CD4-positive, alpha-beta T cell treated with Interleukin-15 for 1 hour (primary cell): ENCODE measurements around the gene PMM1.

ENCODE experiments used
- DNase-seq: peaks from one replicate; pipeline ENCODE4 v3.0.0-alpha.2; 2020

The PMM1 gene

DNA sequence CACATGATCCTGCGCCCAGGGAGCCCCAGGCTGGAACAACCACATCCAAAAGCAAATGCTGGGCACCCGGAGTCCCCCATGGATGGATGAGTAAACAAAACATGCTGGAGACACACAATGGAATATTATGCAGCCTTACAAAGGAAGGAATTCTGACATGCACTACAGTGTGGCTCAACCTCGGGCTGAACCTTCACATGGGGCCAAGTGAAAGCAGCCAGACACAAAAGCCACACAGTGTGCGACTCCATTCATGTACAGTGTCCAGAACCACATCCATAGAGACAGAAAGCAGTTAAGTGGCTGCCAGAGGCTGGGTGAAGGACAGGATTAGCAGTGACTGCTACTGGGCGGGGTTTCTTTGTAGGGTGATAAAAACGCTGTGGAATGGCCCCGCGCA lies 55.4 kb downstream of the PMM1 start:
- no peak for DNase-seq

DNA sequence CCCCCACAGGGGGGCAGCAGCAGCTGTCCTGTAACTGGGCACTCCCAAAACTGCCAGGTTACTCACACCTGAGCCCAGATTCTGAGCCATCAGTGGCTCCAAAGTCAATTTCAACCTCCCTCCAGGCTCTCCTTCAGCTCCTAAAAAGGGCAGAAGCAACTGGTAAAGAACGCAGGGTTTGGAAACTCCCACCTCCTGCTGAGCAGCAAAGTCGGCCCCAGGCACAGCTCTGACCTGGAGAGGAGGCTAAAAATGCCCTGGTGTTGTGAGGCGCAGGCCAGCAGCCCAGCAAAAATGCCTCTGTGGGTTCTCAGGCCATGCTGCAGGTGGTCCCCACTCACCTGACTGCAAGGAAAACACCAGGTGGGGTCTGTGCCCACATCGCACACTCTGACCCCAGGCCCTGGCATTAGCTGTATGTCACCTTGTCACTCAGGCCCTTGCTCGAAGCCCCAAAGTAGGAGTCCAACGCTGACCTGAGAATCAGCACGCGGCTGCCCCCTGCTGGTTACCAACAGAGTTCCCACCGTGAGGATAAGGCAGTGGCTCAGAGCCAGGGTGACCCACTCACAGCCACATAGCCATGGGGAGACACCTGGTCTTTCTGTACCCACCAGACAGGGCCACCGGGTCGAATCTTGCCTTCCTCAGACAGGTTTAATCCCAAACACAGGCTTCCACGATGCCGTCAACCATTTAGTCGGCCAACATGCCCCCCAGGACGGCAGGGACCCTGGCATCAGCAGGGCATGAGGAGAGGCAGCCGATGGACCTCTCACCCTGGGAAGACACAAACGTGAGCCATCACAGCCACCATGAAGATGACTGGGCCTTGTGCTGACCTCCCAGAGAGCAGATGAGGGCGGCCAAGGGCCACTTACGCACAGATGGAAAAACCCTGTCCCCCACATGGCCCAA lies 56.5 kb downstream of the PMM1 start:
- peak; percentile 61 for DNase-seq

DNA sequence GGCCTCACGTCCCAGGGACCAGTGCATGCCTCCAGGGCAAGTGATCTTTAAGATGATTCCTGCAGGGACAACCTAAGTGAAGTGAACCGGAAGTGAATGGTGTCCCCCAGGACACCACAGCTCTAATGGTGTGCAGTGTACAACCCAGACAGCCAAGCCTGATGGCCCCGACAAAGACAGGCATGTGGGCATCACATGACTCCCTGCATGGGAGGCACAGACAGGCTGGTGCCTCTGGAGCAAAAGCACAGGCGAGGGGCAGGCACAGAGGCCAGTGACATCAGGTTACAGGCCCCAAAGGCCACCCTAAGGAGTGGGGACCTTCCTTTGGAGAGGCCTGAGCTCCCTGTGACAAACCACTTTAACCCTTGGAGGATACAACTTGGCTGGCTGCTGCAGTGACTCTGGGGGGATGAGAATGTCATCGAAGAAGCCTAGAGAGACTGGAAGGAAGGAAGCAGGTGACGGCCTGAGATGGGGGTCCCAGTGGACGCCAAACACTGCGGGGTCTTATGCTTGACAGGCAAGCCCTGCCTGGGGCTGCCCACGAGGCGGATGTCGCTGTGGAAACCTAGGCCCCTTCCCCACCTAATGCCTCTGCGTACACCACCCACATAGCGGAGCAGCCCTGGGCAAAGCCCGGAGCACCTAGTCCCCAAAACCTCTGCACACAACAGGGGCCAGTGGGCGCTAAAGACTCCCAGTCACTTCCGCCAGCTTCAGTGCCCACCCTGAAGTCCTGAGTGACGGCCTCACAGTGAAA lies 57.7 kb downstream of the PMM1 start:
- DNase-seq, result no peak

DNA sequence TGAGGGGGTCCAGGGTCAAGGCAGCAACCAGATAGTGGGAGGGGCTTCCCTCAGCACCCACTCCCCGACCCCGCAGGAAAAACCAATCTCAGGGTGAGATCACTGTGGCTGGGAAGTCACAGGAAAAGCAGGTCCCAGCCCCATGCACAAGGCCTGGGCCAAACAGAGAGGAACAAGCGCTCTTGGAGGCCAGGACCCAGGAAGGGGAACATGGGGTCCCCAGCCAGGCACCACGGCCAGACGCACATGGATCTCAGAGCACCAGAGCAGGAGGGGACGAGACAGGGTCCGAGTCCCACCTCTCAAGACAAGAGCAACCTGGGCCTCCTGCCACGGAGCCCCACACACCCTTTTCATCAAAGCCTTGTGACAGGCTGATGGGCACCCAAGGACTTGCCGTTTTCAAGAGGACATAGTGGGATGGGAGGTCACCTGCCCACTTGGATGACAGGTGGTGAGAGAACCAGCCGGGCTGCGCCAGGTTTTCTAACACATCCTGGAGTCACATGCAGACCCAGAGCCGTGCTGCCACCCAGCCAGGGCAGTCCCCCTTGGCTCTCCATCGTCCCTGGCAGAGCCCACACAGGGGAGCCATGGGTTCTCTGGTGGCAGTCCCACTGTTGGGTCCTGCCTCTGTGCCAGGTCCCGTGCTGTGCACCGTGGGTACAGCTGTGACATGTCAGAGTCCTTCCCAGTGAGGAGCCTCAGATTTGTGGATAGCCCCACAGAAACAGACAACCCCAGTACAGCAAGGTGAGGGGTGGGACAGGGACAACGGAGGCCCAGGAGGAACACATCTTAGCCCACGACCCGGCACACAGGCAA lies 58.5 kb downstream of the PMM1 start:
- DNase-seq, result no peak

DNA sequence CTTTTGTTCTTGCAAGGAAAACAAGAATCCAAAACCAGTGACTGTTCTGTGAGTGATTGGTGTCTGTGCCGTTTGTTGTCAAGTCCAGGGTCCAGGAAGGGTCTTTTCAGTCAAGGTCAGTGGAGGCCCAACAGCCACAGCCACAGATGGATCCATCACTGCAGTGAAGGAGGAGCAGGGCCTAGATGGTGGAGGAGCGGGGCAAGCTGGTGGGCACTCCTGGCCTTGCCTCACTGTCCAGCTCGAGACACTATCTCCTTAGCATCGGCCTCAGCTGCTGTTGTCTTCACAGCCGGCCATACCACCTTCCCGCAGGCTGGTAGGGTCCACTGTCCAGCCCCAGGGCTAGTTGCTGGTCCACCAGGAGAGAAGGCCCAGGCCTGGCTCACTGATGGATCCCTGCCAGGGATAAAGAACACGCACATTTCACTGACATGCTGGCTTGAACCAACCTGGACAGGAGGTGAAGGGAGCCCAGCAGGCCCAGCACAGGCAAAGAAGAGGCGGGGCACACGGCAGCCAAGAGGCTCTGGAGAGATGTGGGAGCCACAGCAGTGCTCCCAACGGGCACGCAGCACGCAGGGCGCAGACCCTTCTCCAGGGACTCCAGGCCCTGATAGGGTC lies 60.6 kb downstream of the PMM1 start:
- no peak for DNase-seq

DNA sequence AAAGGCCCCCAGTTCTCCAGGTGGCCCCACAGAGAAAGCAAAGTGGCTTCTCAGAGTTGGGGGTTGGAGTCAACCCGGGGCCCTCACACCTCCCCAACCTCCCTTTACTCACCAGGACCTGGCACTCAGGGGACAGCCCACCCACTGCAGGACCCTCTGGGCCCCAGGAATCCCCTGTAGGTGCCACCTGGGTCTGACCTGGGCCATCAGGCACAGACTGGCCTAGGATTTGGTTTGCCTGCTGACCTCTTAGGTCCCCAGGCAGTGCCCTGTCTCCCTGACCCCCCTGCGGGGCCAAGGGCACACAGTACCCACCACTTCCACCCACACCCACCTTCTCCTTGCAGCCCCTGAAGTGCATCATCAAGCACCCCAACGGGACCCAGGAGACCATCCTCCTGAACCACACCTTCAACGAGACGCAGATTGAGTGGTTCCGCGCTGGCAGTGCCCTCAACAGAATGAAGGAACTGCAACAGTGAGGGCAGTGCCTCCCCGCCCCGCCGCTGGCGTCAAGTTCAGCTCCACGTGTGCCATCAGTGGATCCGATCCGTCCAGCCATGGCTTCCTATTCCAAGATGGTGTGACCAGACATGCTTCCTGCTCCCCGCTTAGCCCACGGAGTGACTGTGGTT lies 61.4 kb downstream of the PMM1 start:
- DNase-seq, result no peak
